ELR (cell line): Measurements from ENCODE around the gene CYFIP2.

Source experiments
- DNase-seq: peaks from one replicate; pipeline ENCODE4 v3.0.0-alpha.2; 2015; ENCODE audit warnings: low read depth

CYFIP2 gene

GRCh38 chr5:157358871-157359270, 92.9 kb downstream of the CYFIP2 start:
- no peak for DNase-seq

- no peak for DNase-seq
Measured at GRCh38 chr5:157359356-157360055, 93.6 kb downstream of the CYFIP2 start.

- DNase-seq = no peak
Measured at GRCh38 chr5:157362012-157362411, 96.1 kb downstream of the CYFIP2 start.

GRCh38 chr5:157362502-157362901, 96.6 kb downstream of the CYFIP2 start:
- DNase-seq = no peak

GRCh38 chr5:157362982-157363381, 97.1 kb downstream of the CYFIP2 start:
- no peak for DNase-seq

- DNase-seq = peak; percentile 36
Measured at GRCh38 chr5:157365732-157366131, 99.8 kb downstream of the CYFIP2 start.

- DNase-seq = peak; percentile 77
Measured at GRCh38 chr5:157366741-157367674, 101.1 kb downstream of the CYFIP2 start.

- no peak for DNase-seq
Measured at GRCh38 chr5:157369507-157369906, 103.6 kb downstream of the CYFIP2 start.

GRCh38 chr5:157370967-157371366, 105.0 kb downstream of the CYFIP2 start:
- DNase-seq = no peak

GRCh38 chr5:157371655-157372471, 105.9 kb downstream of the CYFIP2 start:
- peak; percentile 64 for DNase-seq

- no peak for DNase-seq
Measured at GRCh38 chr5:157372472-157372822, 106.5 kb downstream of the CYFIP2 start.

- DNase-seq = no peak
Measured at GRCh38 chr5:157378509-157378908, 112.6 kb downstream of the CYFIP2 start.

GRCh38 chr5:157379983-157380382, 114.1 kb downstream of the CYFIP2 start:
- DNase-seq = no peak

GRCh38 chr5:157381746-157382145, 115.8 kb downstream of the CYFIP2 start:
- no peak for DNase-seq

GRCh38 chr5:157382996-157383800, 117.3 kb downstream of the CYFIP2 start:
- DNase-seq = no peak

GRCh38 chr5:157384971-157385709, 119.2 kb downstream of the CYFIP2 start:
- peak; percentile 95 for DNase-seq

- no peak for DNase-seq
Measured at GRCh38 chr5:157387041-157387563, 121.2 kb downstream of the CYFIP2 start.

GRCh38 chr5:157387683-157388093, 121.8 kb downstream of the CYFIP2 start:
- peak; percentile 87 for DNase-seq

GRCh38 chr5:157388111-157388710, 122.3 kb downstream of the CYFIP2 start:
- DNase-seq = no peak

- DNase-seq = no peak
Measured at GRCh38 chr5:157389103-157389502, 123.2 kb downstream of the CYFIP2 start.
